Fibroblast of skin of left biceps (primary cell): Measurements from ENCODE around the gene CSNK1G3.

Source experiments
- DNase-seq, 2 experiments: peaks; one replicate each; pipeline ENCODE4 v3.0.0-alpha.2; 2013; ENCODE audit warnings: low read depth in 2 of 2

Gene CSNK1G3

GRCh38 chr5:123645024-123645603 is 133.1 kb downstream of the CSNK1G3 start:
- no peak for DNase-seq

- no peak for DNase-seq
Measured at GRCh38 chr5:123647066-123647465, 135.1 kb downstream of the CSNK1G3 start.

GRCh38 chr5:123651234-123651633 is 139.3 kb downstream of the CSNK1G3 start:
- DNase-seq: no peak

GRCh38 chr5:123659011-123659410 is 147.0 kb downstream of the CSNK1G3 start:
- no peak for DNase-seq

- no peak for DNase-seq
Measured at GRCh38 chr5:123659495-123659894, 147.5 kb downstream of the CSNK1G3 start.

- DNase-seq: no peak
Measured at GRCh38 chr5:123664961-123665360, 153.0 kb downstream of the CSNK1G3 start.

GRCh38 chr5:123665822-123666371 is 153.9 kb downstream of the CSNK1G3 start:
- no peak for DNase-seq
